Ovary (tissue), 9 donors: ENCODE measurements around the gene OR4F15. TPM values are rescaled to one million over a fixed set of nuclear protein-coding genes. Genes with fewer than 3 reads are reported as not detected.
"Not testable (repeated sequence)": the region's sequence is repeated elsewhere in the genome, so short reads cannot be mapped to it uniquely, and the experiment has no call there.

Source experiments
- DNase-seq, 5 donors: peaks; one replicate each; pipeline ENCODE4 v3.0.0-alpha.2; 2019 to 2020
- H3K27ac ChIP-seq, 2 donors: fragments of 200-600 bp; one replicate each; pipeline versions ENCODE4 v1.5.1 to v1.8.0; 2019 to 2022
- H3K27me3 ChIP-seq: fragments of 200-600 bp; one replicate; pipeline ENCODE4 v1.8.0; 2022
- H3K36me3 ChIP-seq: fragments of 200-600 bp; sonication (generic); one replicate; pipeline ENCODE4 v1.5.1; 2019
- H3K4me1 ChIP-seq: one replicate; pipeline ENCODE4 v1.8.1; 2013; ENCODE audit warnings: mild to moderate bottlenecking, moderate library complexity; ENCODE audit not compliant: insufficient read depth
- H3K4me3 ChIP-seq: fragments of 200-600 bp; sonication (generic); one replicate; pipeline ENCODE4 v1.5.1; 2017
- H3K9me3 ChIP-seq, 2 donors: fragments of 200-600 bp in 1 of 2; sonication (generic) in 1 of 2; one replicate each; pipeline versions ENCODE4 v1.5.1 to v1.8.1; 2013 to 2019; ENCODE audit warnings: mild to moderate bottlenecking in 1 of 2, moderate library complexity in 1 of 2
- CTCF ChIP-seq, 3 donors: fragments of 450-650 bp in 2 of 3; fragments of 200-600 bp in 1 of 3; IDR thresholded peaks; one replicate each; pipeline versions ENCODE4 v1.5.1 to v1.8.0; 2016 to 2022; ENCODE audit warnings: antibody characterized with exemption in 3 of 3, mild to moderate bottlenecking in 1 of 3
- EP300 ChIP-seq: sonication (generic); formaldehyde crosslinking; IDR thresholded peaks from one replicate; pipeline ENCODE4 v1.6.1; 2017; ENCODE audit warnings: antibody characterized with exemption
- POLR2A ChIP-seq: fragments of 450-650 bp; IDR thresholded peaks from one replicate; pipeline ENCODE4 v1.6.1; 2017; ENCODE audit warnings: antibody characterized with exemption, mild to moderate bottlenecking, moderate library complexity
- WGBS, 3 donors: extraction: QIAGEN DNeasy Blood & Tissue Kit in 1 of 3; methylation state at CpG; one replicate each; pipeline versions ENCODE4 v1.1.5 to v1.1.7; 2013 to 2017; 5-methylcytosine and 5-hydroxymethylcytosine counted together
- intact Hi-C, 4 donors: fragments of 100-400 bp; cut with DNase I; formaldehyde crosslinking; loops; one replicate each; pipeline versions ENCODE4 v1.11.0 to v1.15.1; 2022 to 2023
- polyA plus RNA-seq, 2 donors: library from polyadenylated mRNA; stranded (reverse); fragments of 200-250 nt in 1 of 2; fragments of 350-450 nt in 1 of 2; fragmentation: Illumina TruSeq in 1 of 2; extraction: RNeasy Lipid Tissue Mini Kit (QIAGEN cat#74804) in 1 of 2; gene quantifications; one replicate each; pipeline ENCODE4 v1.2.3, GENCODE V29; 2013 to 2014
- total RNA-seq, 7 donors: library from RNA; depleted of rRNA in 2 of 7; stranded (reverse); fragments of >200 nt in 2 of 7; fragmentation: NEBNext Ultra II Directional in 3 of 7; extraction: Animal tissue kit (Norgen Biotek cat#: 25700) in 3 of 7; gene quantifications; one replicate each; pipeline versions ENCODE4 v1.1.0 to v1.2.4, GENCODE V29; 2016 to 2023
- donor health status: DM: no; HTN: no; CAD: no; lungs with moderate emphysema.
- donor health status: DM: no; HTN: no; CAD: no.
- donor health status: Bipolar disorder and iron deficiency.
- donor health status: DM: yes; HTN: yes; CAD: no.
- donor health status: DM: no; HTN: no; CAD: no.
- donor health status: DM: yes; HTN: yes; CAD: no.

The OR4F15 gene
- total and polyA plus RNA-seq, 9 donors = not detected

- H3K4me3 ChIP-seq = no peak overlapping the region
- WGBS, 3 donors = 33 to 72% (median 49%) methylated on average over 2 of the region's 2 CpGs
- no peak for DNase-seq
- H3K27ac ChIP-seq = no peak overlapping the region
- H3K4me1 ChIP-seq = no peaks in the 10 kb centered on the region
- TF ChIP-seq CTCF (IDR thresholded peaks at IDR 0.05) (no peak), POLR2A (no peak), EP300 (no peak)
- no peaks in the 10 kb centered on the region for H3K9me3 ChIP-seq
- H3K36me3 ChIP-seq = no peaks in the 10 kb centered on the region
- no peaks in the 10 kb centered on the region for H3K27me3 ChIP-seq
- intact Hi-C loops = no loop called here
These were observed 27.4 kb upstream of the OR4F15 start for GRCh38 chr15:101784644-101785043.

DNA sequence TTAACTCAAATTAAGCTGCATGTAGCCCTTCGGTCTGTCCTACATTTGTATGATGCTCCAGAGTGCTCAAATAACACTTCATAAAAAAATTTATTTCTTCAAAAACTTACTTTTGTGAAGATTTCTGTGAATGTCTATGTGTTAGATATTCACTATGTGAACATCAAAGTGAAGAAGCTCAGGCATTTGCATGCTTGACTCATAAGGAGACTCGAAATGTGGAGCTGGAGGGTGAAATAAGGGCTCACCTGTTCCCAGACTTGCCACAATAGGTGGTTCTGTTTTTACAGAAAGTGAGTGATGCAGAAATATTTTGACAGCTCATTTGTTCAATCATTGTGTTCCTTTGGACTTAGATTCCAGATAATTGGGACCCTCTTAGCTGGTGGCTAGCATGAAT is 25.6 kb upstream of the OR4F15 start:
- WGBS, 3 donors = 59 to 75% (median 71%) methylated on average over 2 of the region's 2 CpGs
- intact Hi-C loops, H3K36me3 ChIP-seq, H3K4me1 ChIP-seq, H3K4me3 ChIP-seq, DNase-seq, H3K9me3 ChIP-seq, H3K27ac ChIP-seq, H3K27me3 ChIP-seq: not testable (repeated sequence)

DNA sequence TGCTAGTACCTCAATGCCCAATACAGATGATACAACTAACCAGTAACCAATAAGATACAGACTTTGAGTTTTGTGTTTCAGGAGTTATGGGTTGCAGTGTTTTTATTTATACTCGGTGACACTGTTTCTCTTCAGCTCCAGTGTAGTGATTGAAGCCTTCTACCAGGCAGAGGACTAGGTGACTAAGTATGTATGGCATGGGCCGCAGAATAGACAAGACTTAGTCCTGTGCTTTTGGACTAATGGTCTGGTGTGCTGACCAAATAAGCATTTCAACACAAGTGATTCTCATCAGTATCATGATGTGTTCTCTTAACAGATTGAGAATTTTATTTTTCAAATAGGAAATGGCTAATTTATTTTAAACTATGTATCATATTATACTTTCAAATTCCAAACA is 24.0 kb upstream of the OR4F15 start:
- 81 to 92% (median 91%) methylated on average over 2 of the region's 2 CpGs for WGBS, 3 donors
- intact Hi-C loops, H3K4me3 ChIP-seq, DNase-seq, H3K27me3 ChIP-seq, H3K9me3 ChIP-seq, H3K27ac ChIP-seq, H3K36me3 ChIP-seq, H3K4me1 ChIP-seq: not testable (repeated sequence)

DNA sequence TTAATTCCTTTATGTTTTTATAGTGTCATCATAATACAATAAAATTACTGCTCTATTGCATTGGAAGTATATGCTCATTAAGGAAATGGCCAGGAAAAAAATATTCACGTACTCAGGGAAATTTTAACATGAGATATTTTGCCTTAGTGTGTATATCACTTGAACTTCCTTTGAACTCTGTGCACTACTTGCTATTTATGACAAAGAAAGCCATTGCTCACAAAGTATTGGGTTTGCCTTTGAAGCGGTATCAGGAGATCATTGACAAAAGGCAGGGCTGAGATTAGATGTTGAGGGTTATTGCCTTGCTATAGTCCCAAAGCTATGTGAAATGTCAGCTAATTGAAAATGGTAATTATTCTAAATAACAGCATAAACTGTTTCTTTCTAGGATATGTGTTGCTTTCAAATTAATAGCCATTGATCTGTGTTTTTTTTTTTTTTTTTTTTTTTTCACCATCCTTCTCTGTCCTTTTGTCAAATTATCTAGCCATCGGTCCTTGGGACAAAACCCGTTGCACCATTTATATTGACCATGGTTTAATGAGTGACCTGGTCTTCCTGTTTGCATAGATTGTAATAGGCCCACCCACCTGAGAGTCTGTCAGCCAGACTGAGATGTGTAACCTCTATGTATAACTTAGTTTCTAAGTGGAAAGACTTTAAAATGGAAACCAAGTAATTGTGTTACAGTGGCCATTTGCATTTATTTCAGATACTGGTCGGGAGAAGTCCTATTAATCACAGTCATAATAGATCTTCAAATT is 23.3 kb upstream of the OR4F15 start:
- H3K4me1 ChIP-seq, H3K27me3 ChIP-seq, DNase-seq, H3K36me3 ChIP-seq, intact Hi-C loops, H3K4me3 ChIP-seq, H3K9me3 ChIP-seq, H3K27ac ChIP-seq: not testable (repeated sequence)
- WGBS, 3 donors = 69 to 77% (median 73%) methylated on average over 5 of the region's 5 CpGs

DNA sequence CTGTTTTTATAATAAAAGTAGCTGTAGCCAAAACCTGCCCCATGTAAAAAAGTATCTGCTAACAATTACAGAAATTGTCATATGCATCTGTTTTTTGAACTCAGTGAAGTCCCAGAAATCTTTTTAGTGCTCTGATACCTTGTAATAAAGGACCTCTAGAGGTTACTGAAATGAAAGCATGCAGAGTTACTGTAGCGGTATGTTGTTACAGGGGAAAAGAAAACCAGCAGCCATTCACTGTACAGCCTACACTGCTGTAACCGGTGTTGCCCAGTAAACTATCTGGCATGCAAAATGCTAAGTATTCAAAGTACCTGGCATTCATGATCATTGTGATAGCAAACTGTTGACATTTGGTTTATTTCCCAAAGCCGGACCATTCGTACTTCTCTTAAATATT is 21.3 kb upstream of the OR4F15 start:
- H3K9me3 ChIP-seq, DNase-seq, intact Hi-C loops, H3K27me3 ChIP-seq, H3K4me3 ChIP-seq, H3K36me3 ChIP-seq, H3K4me1 ChIP-seq, H3K27ac ChIP-seq: not testable (repeated sequence)
- 21 to 55% (median 42%) methylated on average over 2 to 4 of the region's 4 CpGs for WGBS, 3 donors

- 63 to 74% (median 67%) methylated on average over 7 of the region's 7 CpGs for WGBS, 3 donors
These were observed 18.0 kb upstream of the OR4F15 start for GRCh38 chr15:101793981-101794380.

GRCh38 chr15:101795455-101795854 is 16.5 kb upstream of the OR4F15 start:
- no peak for DNase-seq
- H3K4me1 ChIP-seq = no peaks in the 10 kb centered on the region
- no peak overlapping the region for H3K27ac ChIP-seq
- no peaks in the 10 kb centered on the region for H3K27me3 ChIP-seq
- no peaks in the 10 kb centered on the region for H3K9me3 ChIP-seq
- H3K36me3 ChIP-seq = no peaks in the 10 kb centered on the region
- WGBS, 3 donors = 70 to 86% (median 85%) methylated on average over 1 of the region's 1 CpG
- no peak overlapping the region for H3K4me3 ChIP-seq
- intact Hi-C loops = no loop called here
- TF ChIP-seq CTCF (IDR thresholded peaks at IDR 0.05) (no peak), EP300 (no peak), POLR2A (no peak)

More at GRCh38 chr15:101793981-101794380, 18.0 kb upstream of the OR4F15 start:
- H3K27ac ChIP-seq, H3K4me1 ChIP-seq, H3K9me3 ChIP-seq, intact Hi-C loops, H3K36me3 ChIP-seq, H3K4me3 ChIP-seq, DNase-seq, H3K27me3 ChIP-seq: not testable (repeated sequence)
